ENCODE measurements around the gene EIF4G3. TPM values are rescaled to one million over a fixed set of nuclear protein-coding genes. Genes with fewer than 3 reads are reported as not detected.

The EIF4G3 gene
- total RNA-seq, 4 donors from 2014 or later: 56.6 to 131 (median 70.8) TPM

DNA sequence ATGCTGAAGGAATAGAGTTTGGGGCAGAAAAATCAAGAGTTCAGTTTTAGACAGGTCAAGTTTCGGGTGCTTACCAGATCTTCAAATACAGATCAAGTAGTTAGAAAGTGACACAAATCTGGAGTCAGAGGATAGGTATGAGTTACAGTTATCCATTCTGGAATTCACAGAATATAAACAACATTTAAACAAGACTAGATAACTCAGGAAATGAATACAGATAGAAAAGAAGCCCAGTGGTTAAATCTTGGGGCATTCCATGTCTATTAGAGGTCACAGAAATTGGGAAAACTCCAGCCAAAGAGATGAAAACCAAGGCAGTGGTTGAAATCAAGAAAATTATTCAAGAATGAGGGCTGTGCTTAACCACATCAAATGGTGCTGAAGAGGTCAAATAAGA lies 202.6 kb downstream of the EIF4G3 start:
- H3K27me3 ChIP-seq: no peaks in the 10 kb centered on the region
- H3K27ac ChIP-seq: no peak overlapping the region
- no peak for DNase-seq
- no peaks in the 10 kb centered on the region for H3K9me3 ChIP-seq
- H3K4me3 ChIP-seq: no peak overlapping the region
- no peak for TF ChIP-seq CTCF (IDR thresholded peaks at IDR 0.05)
- no peak for TF ChIP-seq POLR2A (IDR thresholded peaks at IDR 0.05)
- H3K36me3 ChIP-seq: peaks cover 0 to 22% (median 0%) of the 10 kb centered on the region in 3 donors
- H3K4me1 ChIP-seq: no peaks in the 10 kb centered on the region

DNA sequence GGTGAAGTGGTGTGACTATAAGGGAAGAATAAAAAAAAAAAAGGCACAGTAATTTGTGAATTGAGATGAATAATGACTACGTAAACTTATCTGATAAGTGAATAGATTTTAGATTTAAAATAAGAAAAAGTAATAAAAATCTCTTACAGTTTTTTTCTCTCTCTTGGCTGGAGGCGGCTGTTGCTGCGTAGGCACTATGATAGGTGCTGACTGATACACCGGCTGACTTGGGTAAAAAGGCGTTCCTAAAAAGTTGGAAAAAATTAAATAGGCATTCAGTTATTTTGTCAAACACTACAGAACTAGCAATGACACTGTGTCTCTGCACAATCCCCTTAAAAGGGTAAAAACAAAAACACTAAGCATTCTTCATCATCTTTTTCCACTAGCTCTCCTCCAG lies 203.8 kb downstream of the EIF4G3 start:
- no peaks in the 10 kb centered on the region for H3K9me3 ChIP-seq
- no peaks in the 10 kb centered on the region for H3K27me3 ChIP-seq
- no peaks in the 10 kb centered on the region for H3K4me1 ChIP-seq
- no peak for DNase-seq
- no peak overlapping the region for H3K27ac ChIP-seq
- no peak overlapping the region for H3K4me3 ChIP-seq
- TF ChIP-seq POLR2A (IDR thresholded peaks at IDR 0.05) (no peak), CTCF (IDR thresholded peaks at IDR 0.05) (no peak)
- peaks cover 0 to 31% (median 0%) of the 10 kb centered on the region in 3 donors for H3K36me3 ChIP-seq

DNA sequence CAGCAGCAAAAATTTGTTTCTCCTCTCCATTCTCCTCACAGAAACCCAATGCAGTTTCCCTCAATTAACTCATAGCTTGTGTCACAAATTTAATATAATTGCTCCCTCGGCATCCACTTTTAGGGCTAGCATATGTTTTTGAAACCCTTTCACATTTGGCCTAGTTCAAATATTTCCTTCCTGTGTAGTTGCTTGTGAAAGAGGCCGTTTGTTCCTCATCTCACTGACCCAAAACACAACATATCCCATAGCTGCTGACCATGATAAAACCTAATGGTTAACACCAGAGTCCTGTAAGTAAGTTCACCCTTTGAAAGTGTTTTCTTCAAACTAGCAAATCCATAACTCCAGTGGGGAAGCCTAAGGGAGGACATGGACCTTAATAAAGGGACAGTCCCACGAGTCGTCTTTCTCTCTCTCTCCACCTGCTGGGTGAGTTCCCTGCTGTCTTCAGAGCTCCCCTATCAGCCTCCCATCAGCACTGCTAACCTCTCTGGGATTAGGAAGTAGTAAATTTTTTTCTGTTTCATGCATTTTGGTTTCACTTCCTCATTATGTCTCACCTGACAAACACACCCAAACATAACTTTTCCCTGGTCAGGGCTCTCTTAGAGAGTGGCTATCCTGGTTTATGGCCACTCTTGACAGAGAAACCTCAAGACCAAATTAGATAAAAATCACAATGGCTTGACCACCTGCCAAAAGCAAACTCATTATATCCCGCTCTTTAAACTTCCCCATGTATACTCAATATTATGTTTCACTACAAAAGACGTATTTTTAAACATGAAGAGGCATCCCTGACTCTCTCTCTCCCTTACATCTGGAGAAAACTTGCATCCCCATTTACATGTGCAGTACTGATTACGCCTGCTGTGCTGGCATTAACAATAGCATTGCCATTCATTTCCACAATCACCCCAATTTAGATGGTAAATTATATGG lies 211.9 kb downstream of the EIF4G3 start:
- Histone ChIP-seq H3K27ac (peak overlapping the region in 2 of 4 donors; percentile 16 to 48), H3K36me3 (peaks cover 0 to 15% (median 0%) of the 10 kb centered on the region in 3 donors), H3K4me1 (no peaks in the 10 kb centered on the region), H3K27me3 (no peaks in the 10 kb centered on the region), H3K9me3 (no peaks in the 10 kb centered on the region), H3K4me3 (no peak overlapping the region)
- peak in 2 of 6 experiments; percentile 13 to 16 for TF ChIP-seq CTCF (IDR thresholded peaks at IDR 0.05)
- no peak for TF ChIP-seq POLR2A (IDR thresholded peaks at IDR 0.05)
- DNase-seq: peak in 2 of 3 donors; percentile 36 to 56

- no peak for DNase-seq
Measured at GRCh38 chr1:20962576-20963258, 214.0 kb downstream of the EIF4G3 start.

DNA sequence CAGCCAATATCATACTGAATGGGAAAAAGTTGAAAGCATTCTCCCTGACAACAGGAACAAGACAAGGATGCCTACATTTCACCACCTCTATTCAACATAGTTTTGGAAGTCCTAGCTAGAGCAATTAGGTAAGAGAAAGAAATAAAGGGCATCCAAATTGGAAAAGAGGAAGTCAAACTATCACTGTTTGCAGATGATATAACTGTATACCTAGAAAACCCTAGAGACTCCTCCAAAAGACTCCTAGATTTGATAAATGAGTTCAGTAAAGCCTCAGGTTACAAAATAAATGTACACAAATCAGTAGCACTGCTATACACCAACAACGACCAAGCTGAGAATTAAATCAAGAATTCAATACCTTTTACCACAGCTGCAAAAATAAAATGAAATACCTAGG lies 218.3 kb downstream of the EIF4G3 start:
- Histone ChIP-seq H3K4me1 (no peaks in the 10 kb centered on the region), H3K27me3 (no peaks in the 10 kb centered on the region), H3K27ac (no peak overlapping the region), H3K36me3 (no peaks in the 10 kb centered on the region), H3K4me3 (no peak overlapping the region), H3K9me3 (no peaks in the 10 kb centered on the region)
- no peak for DNase-seq
- no peak for TF ChIP-seq CTCF (IDR thresholded peaks at IDR 0.05)

More at GRCh38 chr1:20962576-20963258, 214.0 kb downstream of the EIF4G3 start:
- no peaks in the 10 kb centered on the region for H3K27me3 ChIP-seq
- no peak overlapping the region for H3K4me3 ChIP-seq
- no peaks in the 10 kb centered on the region for H3K9me3 ChIP-seq
- H3K36me3 ChIP-seq: no peaks in the 10 kb centered on the region
- H3K4me1 ChIP-seq: no peaks in the 10 kb centered on the region
- no peak overlapping the region for H3K27ac ChIP-seq
- TF ChIP-seq CTCF (IDR thresholded peaks at IDR 0.05): no peak
- TF ChIP-seq POLR2A (IDR thresholded peaks at IDR 0.05): no peak
